Measurements from ENCODE around the gene EPHA3.

DNA sequence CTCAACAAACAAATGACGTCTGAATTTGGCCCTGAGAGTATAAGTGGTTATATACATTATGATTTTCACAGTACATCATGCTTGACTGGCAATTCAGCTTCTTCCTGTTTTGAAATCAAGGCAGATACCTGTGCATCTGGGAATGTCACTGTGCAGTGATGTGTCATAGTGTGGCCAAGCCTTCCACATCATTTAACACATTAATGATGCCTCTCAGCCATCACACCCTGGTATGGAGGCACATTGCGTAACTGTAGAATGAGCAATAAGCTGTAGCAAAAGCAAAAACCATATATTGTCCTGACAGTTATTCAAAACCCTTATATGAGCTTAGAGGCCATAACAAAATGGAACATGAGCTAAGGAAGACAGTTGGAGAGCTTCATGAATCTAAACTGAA is 246.0 kb downstream of the EPHA3 start:
- TF ChIP-seq, protein P1, sequence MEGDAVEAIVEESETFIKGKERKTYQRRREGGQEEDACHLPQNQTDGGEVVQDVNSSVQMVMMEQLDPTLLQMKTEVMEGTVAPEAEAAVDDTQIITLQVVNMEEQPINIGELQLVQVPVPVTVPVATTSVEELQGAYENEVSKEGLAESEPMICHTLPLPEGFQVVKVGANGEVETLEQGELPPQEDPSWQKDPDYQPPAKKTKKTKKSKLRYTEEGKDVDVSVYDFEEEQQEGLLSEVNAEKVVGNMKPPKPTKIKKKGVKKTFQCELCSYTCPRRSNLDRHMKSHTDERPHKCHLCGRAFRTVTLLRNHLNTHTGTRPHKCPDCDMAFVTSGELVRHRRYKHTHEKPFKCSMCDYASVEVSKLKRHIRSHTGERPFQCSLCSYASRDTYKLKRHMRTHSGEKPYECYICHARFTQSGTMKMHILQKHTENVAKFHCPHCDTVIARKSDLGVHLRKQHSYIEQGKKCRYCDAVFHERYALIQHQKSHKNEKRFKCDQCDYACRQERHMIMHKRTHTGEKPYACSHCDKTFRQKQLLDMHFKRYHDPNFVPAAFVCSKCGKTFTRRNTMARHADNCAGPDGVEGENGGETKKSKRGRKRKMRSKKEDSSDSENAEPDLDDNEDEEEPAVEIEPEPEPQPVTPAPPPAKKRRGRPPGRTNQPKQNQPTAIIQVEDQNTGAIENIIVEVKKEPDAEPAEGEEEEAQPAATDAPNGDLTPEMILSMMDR (IDR thresholded peaks at IDR 0.05): no peak
- TF ChIP-seq POLR2A (IDR thresholded peaks at IDR 0.05): no peak

Measured in body of pancreas (tissue), 4 donors.